Measurements from ENCODE around the gene RIMS1. TPM values are rescaled to one million over a fixed set of nuclear protein-coding genes. Genes with fewer than 3 reads are reported as not detected.
"Not testable (repeated sequence)": the region's sequence is repeated elsewhere in the genome, so short reads cannot be mapped to it uniquely, and the experiment has no call there.

The RIMS1 gene
- total RNA-seq, 4 donors from 2014 or later = 0.17 to 0.89 (median 0.44) TPM

GRCh38 chr6:71997341-71997740, 111.0 kb downstream of the RIMS1 start:
- intact Hi-C loops (cut with DNase I) = no loop called here
- Histone ChIP-seq H3K4me3 (replicated peaks in 1 of 3) (no peak overlapping the region), H3K27me3 (no peaks in the 10 kb centered on the region), H3K36me3 (no peaks in the 10 kb centered on the region), H3K27ac (no peak overlapping the region), H3K4me1 (no peaks in the 10 kb centered on the region), H3K9me3 (no peaks in the 10 kb centered on the region)
- WGBS, 2 donors = 96 to 99% methylated on average over 1 of the region's 1 CpG
- TF ChIP-seq POLR2A (IDR thresholded peaks at IDR 0.05) (no peak), CTCF (IDR thresholded peaks at IDR 0.05) (no peak)
- DNase-seq = no peak

- intact Hi-C loops (cut with DNase I) = no loop called here
- Histone ChIP-seq H3K36me3 (no peaks in the 10 kb centered on the region), H3K4me3 (replicated peaks in 1 of 3) (no peak overlapping the region), H3K4me1 (no peaks in the 10 kb centered on the region), H3K27me3 (no peaks in the 10 kb centered on the region), H3K9me3 (no peaks in the 10 kb centered on the region), H3K27ac (no peak overlapping the region)
- DNase-seq = no peak
- WGBS, 2 donors = 81 to 83% methylated on average over 4 of the region's 4 CpGs
- TF ChIP-seq CTCF (IDR thresholded peaks at IDR 0.05) = no peak
- TF ChIP-seq POLR2A (IDR thresholded peaks at IDR 0.05) = no peak
Observed at GRCh38 chr6:72002415-72002814, 116.1 kb downstream of the RIMS1 start.

- intact Hi-C loops (cut with DNase I); H3K36me3 ChIP-seq; DNase-seq; H3K4me1 ChIP-seq; H3K9me3 ChIP-seq; H3K27me3 ChIP-seq; H3K4me3 ChIP-seq (replicated peaks in 1 of 3); H3K27ac ChIP-seq: not testable (repeated sequence)
- 92 to 95% methylated on average over 9 of the region's 9 CpGs for WGBS, 2 donors
Observed at GRCh38 chr6:72006591-72006990, 120.2 kb downstream of the RIMS1 start.

- Histone ChIP-seq H3K9me3 (no peaks in the 10 kb centered on the region), H3K4me1 (no peaks in the 10 kb centered on the region), H3K27ac (no peak overlapping the region), H3K4me3 (replicated peaks in 1 of 3) (no peak overlapping the region), H3K36me3 (no peaks in the 10 kb centered on the region), H3K27me3 (no peaks in the 10 kb centered on the region)
- DNase-seq = no peak
- 17 to 20% methylated on average over 1 of the region's 1 CpG for WGBS, 2 donors
- TF ChIP-seq POLR2A (IDR thresholded peaks at IDR 0.05) = no peak
- TF ChIP-seq CTCF (IDR thresholded peaks at IDR 0.05) = no peak
- intact Hi-C loops (cut with DNase I) = no loop called here
Observed at GRCh38 chr6:72022830-72023229, 136.5 kb downstream of the RIMS1 start.

- Histone ChIP-seq H3K27me3 (no peaks in the 10 kb centered on the region), H3K36me3 (no peaks in the 10 kb centered on the region), H3K27ac (no peak overlapping the region), H3K4me1 (no peaks in the 10 kb centered on the region), H3K9me3 (no peaks in the 10 kb centered on the region), H3K4me3 (replicated peaks in 1 of 3) (no peak overlapping the region)
- no peak for DNase-seq
- 54 to 58% methylated on average over 2 of the region's 2 CpGs for WGBS, 2 donors
- no peak for TF ChIP-seq CTCF (IDR thresholded peaks at IDR 0.05)
- intact Hi-C loops (cut with DNase I) = no loop called here
Observed at GRCh38 chr6:72031471-72031870, 145.1 kb downstream of the RIMS1 start.

GRCh38 chr6:72032086-72032485, 145.7 kb downstream of the RIMS1 start:
- no peaks in the 10 kb centered on the region for H3K27me3 ChIP-seq
- H3K4me1 ChIP-seq = no peaks in the 10 kb centered on the region
- H3K36me3 ChIP-seq = no peaks in the 10 kb centered on the region
- WGBS, 2 donors = 56 to 72% methylated on average over 2 of the region's 2 CpGs
- H3K9me3 ChIP-seq = no peaks in the 10 kb centered on the region
- no peak overlapping the region for H3K27ac ChIP-seq
- no peak for DNase-seq
- no peak for TF ChIP-seq CTCF (IDR thresholded peaks at IDR 0.05)
- no peak for TF ChIP-seq POLR2A (IDR thresholded peaks at IDR 0.05)
- H3K4me3 ChIP-seq (replicated peaks in 1 of 3) = no peak overlapping the region
- intact Hi-C loops (cut with DNase I) = no loop called here
